NT2/D1 (cell line): ENCODE measurements around the gene TMEM214.

Source experiments
- DNase-seq: peaks from one replicate; pipeline ENCODE4 v3.0.0-alpha.2; 2011; ENCODE audit warnings: low read depth, low spot score
- H3K27me3 ChIP-seq: 2 replicates; pipeline ENCODE4 v1.6.0; 2011; ENCODE audit warnings: mild to moderate bottlenecking; ENCODE audit not compliant: insufficient read length, insufficient read depth
- H3K36me3 ChIP-seq: 2 replicates; pipeline ENCODE4 v1.6.1; 2011; ENCODE audit warnings: mild to moderate bottlenecking, low read length, mixed read lengths; ENCODE audit not compliant: insufficient read depth, insufficient read length
- H3K4me1 ChIP-seq: 2 replicates; pipeline ENCODE4 v1.5.1; 2011; ENCODE audit not compliant: insufficient read depth, insufficient read length
- H3K4me3 ChIP-seq: 2 replicates; pipeline ENCODE4 v1.5.1; 2011; ENCODE audit warnings: low read depth; ENCODE audit not compliant: insufficient read length
- H3K9ac ChIP-seq: 2 replicates; pipeline ENCODE4 v1.6.0; 2011; ENCODE audit warnings: low read depth; ENCODE audit not compliant: insufficient read length
- H3K9me3 ChIP-seq: 2 replicates; pipeline ENCODE4 v1.5.1; 2011; ENCODE audit warnings: mild to moderate bottlenecking, low read length; ENCODE audit not compliant: insufficient read depth
- SUZ12 ChIP-seq: IDR thresholded peaks from 2 replicates; pipeline ENCODE4 v1.6.1; 2011; ENCODE audit not compliant: insufficient read length, insufficient read depth; ENCODE audit errors: extremely low read depth
- YY1 ChIP-seq: IDR thresholded peaks from 2 replicates; pipeline ENCODE4 v1.6.1; 2011; ENCODE audit not compliant: insufficient read length, insufficient read depth
- ZNF274 ChIP-seq: IDR thresholded peaks from 2 replicates; pipeline ENCODE4 v1.6.1; 2011; ENCODE audit warnings: mild to moderate bottlenecking, low read depth, low read length

Gene TMEM214

DNA sequence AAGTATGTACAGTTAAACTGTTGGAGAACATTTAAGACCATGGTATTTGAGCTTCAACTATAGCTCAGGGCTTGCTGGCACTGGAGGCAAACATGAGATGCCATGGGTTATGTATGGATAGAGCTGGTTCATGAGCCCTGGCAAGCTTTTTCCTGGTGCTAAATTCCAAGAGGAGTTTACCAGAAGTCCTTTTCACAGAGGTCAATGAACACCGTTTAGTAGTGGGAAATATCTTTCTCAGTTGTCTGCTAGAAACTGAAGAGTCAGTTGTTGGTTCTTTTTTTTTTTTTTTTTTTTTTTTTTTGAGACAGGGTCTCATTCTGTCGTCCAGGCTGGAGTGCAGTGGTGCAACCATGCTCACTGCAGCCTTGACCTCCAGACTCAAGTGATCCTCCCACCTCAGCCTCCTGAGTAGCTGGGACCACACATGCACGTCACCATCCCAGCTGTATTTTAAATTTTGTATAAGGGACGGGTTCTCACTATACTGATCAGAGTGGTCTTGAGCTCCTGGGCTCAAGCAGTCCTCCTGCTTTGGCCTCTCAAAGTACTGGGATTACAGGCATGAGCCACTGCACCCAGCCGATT lies 55.2 kb downstream of the TMEM214 start:
- Histone ChIP-seq H3K36me3 (no peaks in the 10 kb centered on the region), H3K27me3 (peaks cover 11% of the 10 kb centered on the region), H3K9ac (no peak overlapping the region), H3K4me1 (peaks cover 9% of the 10 kb centered on the region), H3K9me3 (no peaks in the 10 kb centered on the region), H3K4me3 (no peak overlapping the region)
- no peak for DNase-seq
- TF ChIP-seq YY1 (no peak), ZNF274 (no peak), SUZ12 (no peak)

DNA sequence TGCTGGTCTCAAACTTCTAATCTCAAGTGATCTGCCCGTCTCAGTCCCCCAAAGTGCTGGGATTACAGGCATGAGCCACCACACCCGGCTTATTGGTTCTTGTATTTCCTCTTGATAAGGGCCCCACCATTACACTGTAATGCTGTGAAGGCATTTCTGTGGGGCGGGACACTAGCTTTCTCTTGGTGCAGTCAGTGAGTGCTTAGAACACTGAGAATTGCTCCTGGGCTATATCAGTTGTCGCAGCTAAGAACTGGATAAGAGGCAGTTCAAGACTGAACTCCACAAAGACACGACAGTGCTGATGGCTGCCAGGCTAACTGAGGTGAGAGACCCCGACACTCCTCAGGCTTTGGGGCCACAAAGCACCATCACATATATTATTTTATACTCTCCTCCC lies 55.9 kb downstream of the TMEM214 start:
- peaks cover 11% of the 10 kb centered on the region for H3K27me3 ChIP-seq
- no peaks in the 10 kb centered on the region for H3K9me3 ChIP-seq
- no peaks in the 10 kb centered on the region for H3K36me3 ChIP-seq
- TF ChIP-seq ZNF274, result no peak
- TF ChIP-seq YY1, result no peak
- TF ChIP-seq SUZ12, result no peak
- peaks cover 12% of the 10 kb centered on the region for H3K4me1 ChIP-seq
- no peak for DNase-seq
- no peak overlapping the region for H3K9ac ChIP-seq
- no peak overlapping the region for H3K4me3 ChIP-seq

DNA sequence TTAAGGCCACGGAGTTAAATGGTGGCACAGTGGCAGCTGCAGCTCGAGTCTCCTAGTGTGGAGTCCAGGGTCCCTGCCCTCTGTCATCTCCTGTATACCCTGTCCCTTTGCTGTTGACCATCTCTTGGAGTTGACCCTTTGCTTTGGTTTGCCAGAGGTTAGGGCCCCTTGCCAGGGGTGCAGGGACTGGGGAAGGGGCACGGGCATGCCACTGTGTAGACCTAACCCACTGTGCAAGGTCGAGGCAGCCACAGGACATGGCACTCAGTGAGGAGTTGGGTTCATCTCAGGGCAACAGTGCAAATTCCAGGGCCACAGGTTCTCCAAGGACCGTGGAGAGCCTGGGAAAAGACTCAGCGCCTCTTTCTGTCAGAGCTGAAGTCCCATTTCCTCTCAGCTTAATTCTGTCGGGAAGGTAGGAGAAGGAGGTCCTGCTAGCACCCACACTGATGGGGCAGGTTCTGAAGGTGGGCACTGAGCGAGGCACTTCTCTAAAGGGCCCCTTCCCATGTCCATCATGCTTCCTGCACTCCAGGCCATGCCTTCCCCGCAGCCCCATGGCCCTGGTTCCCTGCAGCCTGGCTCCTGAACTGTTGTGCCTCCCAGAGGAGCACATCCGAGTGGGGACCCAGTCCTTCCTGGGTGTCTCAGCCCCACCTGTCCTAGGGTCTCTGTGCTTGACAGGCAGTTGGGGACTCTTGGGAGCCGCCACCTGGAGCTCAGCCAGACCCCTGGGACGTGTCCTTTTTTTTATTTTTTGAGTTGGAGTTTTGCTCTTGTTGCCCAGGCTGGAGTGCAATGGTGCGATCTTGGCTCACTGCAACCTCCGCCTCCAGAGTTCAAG lies 56.6 kb downstream of the TMEM214 start:
- Histone ChIP-seq H3K9me3 (no peaks in the 10 kb centered on the region), H3K9ac (no peak overlapping the region), H3K4me3 (no peak overlapping the region), H3K36me3 (no peaks in the 10 kb centered on the region), H3K27me3 (peaks cover 11% of the 10 kb centered on the region), H3K4me1 (peaks cover 12% of the 10 kb centered on the region)
- DNase-seq, result no peak
- TF ChIP-seq YY1, result no peak
- no peak for TF ChIP-seq ZNF274
- no peak for TF ChIP-seq SUZ12
